A549 (cell line): Measurements from ENCODE around the gene TBC1D4.

Source experiments
- CHD2 ChIP-seq: fragments of 150-350 bp; IDR thresholded peaks from 2 replicates; pipeline ENCODE4 v1.6.1; 2014; ENCODE audit warnings: low read length; ENCODE audit not compliant: partially characterized antibody
- CTCF ChIP-seq: fragments of >200 bp; sonication (Bioruptor Twin); formaldehyde crosslinking; IDR thresholded peaks from 3 replicates; pipeline ENCODE4 v1.5.1; 2016
- EHF ChIP-seq: fragments of 250-450 bp; sonication (Bioruptor Pico); IDR thresholded peaks from 2 replicates; pipeline ENCODE4 v1.5.0; 2020; ENCODE audit warnings: mild to moderate bottlenecking
- EP300 ChIP-seq, 2 experiments: fragments of >200 bp; sonication (Bioruptor Twin); formaldehyde crosslinking; IDR thresholded peaks; 2 replicates in 1 of 2; 3 replicates in 1 of 2; pipeline ENCODE4 v1.6.1; 2016 to 2017
- HEYL ChIP-seq: fragments of 250-450 bp; sonication (Bioruptor Pico); IDR thresholded peaks from 2 replicates; pipeline ENCODE4 v1.8.0; 2021; ENCODE audit warnings: mild to moderate bottlenecking, moderate library complexity
- KDM1A ChIP-seq: fragments of 200-600 bp; sonication (generic); IDR thresholded peaks from 2 replicates; pipeline ENCODE4 v1.6.1; 2016; ENCODE audit warnings: low read depth, mild to moderate bottlenecking
- MYC ChIP-seq: IDR thresholded peaks from 2 replicates; pipeline ENCODE4 v1.6.1; 2012; ENCODE audit warnings: mild to moderate bottlenecking, inconsistent platforms, low read length, improper control_type of control experiment, borderline replicate concordance
- POLR2A ChIP-seq: IDR thresholded peaks from 2 replicates; pipeline ENCODE4 v1.6.1; 2012; ENCODE audit warnings: mild to moderate bottlenecking, low read length
- RAD21 ChIP-seq, 2 experiments: fragments of >200 bp in 1 of 2; sonication (Bioruptor Twin) in 1 of 2; formaldehyde crosslinking in 1 of 2; IDR thresholded peaks in 1 of 2; conservative IDR thresholded peaks in 1 of 2; 2 replicates in 1 of 2; 3 replicates in 1 of 2; pipeline ENCODE4 v1.6.1; 2012 to 2018; ENCODE audit warnings: inconsistent platforms in 1 of 2
- TF ChIP-seq, protein P1 (sequence below): IDR thresholded peaks from 2 replicates; pipeline ENCODE4 v1.6.1; 2012

DNA sequence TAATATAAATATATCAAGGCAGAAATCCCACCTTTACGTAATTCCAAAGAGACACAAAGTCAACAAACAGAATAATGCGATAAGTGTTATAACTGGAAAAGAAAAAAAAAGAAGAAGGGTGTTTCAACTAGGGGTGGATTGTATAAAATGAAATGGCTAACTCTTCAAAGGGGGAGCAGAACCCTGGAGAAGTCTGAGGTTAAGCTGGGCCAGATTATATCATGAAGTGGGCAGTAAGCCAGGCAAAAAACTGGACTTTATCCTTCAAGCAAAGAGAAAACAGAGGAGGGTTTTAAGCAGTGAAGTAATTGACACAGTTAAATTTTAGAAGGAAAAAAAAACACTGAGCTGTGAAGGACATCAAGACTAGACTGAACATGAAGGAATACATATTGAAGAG, 41.9 kb downstream of the TBC1D4 start:
- no peak for TF ChIP-seq KDM1A
- TF ChIP-seq MYC, result no peak
- no peak for TF ChIP-seq POLR2A
- TF ChIP-seq CTCF, result no peak
- no peak for TF ChIP-seq EP300 (IDR thresholded peaks at IDR 0.05)
- TF ChIP-seq RAD21 (conservative IDR thresholded peaks at IDR 0.05 in 1 of 2, IDR thresholded peaks at IDR 0.05 in 1 of 2), result no peak
- TF ChIP-seq EHF (CRISPR knock-in tag), result no peak
- TF ChIP-seq, protein P1, sequence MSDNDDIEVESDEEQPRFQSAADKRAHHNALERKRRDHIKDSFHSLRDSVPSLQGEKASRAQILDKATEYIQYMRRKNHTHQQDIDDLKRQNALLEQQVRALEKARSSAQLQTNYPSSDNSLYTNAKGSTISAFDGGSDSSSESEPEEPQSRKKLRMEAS, result no peak
- no peak for TF ChIP-seq CHD2
- TF ChIP-seq HEYL (CRISPR knock-in tag), result no peak
